Stimulated activated CD8-positive, alpha-beta memory T cell treated with anti-CD3 and anti-CD28 coated beads, Interleukin-7, amount 100 ng/mL, for 48 hours (primary cell): ENCODE results near the gene CAMTA1.

Experiments
- DNase-seq, 2 donors: peaks; one replicate each; pipeline ENCODE4 v3.0.0-alpha.2; 2020; ENCODE audit warnings: low read depth in 1 of 2; ENCODE audit errors: extremely low read depth in 1 of 2

The CAMTA1 gene

GRCh38 chr1:7052701-7053100, 267.4 kb downstream of the CAMTA1 start:
- DNase-seq: no peak

- no peak for DNase-seq
Observed at GRCh38 chr1:7060745-7061144, 275.5 kb downstream of the CAMTA1 start.

GRCh38 chr1:7062346-7063061, 277.2 kb downstream of the CAMTA1 start:
- no peak for DNase-seq

- no peak for DNase-seq
Observed at GRCh38 chr1:7063981-7064380, 278.7 kb downstream of the CAMTA1 start.

GRCh38 chr1:7068552-7068951, 283.3 kb downstream of the CAMTA1 start:
- no peak for DNase-seq

GRCh38 chr1:7069931-7070330, 284.7 kb downstream of the CAMTA1 start:
- no peak for DNase-seq

DNA sequence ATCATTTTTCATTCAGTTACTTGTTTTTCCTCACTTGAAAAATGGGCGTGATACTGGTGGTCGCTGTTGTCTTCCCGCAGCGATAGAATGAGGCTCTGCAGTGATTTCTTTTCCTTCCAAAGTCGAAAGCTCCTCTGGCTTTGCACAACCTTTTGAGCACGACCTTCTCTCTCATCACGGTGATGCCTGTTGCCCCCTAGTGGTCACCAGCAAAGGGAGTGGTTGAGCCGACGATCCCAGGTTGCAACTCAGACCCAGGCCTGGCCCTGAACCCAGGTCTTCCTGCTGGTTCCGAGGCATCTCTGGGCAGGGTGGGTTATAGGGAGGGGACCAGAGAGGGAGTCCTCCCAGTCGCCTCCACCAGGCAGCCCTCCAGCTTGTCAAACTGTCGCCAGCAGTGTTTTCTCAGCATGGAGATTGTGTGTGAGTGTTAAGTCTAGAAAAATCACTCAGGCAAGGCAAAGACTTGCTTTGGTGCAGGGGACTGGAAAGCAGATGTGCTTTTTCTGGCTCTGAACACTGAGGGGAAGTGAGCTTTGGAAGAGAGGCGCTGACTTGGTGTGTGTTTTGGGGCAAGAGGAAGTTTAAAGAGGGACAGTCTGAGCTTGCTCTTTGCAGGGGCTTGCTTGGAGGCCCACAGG, 285.3 kb downstream of the CAMTA1 start:
- DNase-seq: peak in 1 of 2 donors; percentile 39

GRCh38 chr1:7076117-7076516, 290.9 kb downstream of the CAMTA1 start:
- no peak for DNase-seq

DNA sequence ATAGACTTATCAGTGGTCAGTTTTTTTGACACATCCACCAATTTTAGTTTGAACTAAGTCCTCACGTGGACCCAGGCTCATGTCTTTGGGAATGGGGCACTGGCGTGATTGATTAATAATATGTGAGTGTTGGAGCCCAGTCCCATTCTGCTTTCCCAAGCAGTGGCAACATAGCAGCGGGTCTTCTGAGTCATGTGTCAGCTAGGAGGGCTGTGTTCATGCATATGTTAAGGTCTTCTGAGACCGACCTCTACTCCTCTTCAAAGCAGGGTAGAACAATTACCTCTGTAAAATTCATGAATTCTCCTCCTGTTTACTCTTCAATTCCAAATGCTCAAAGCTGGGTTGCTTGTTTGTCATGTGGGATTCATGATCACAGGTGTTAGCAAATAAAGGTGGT, 291.3 kb downstream of the CAMTA1 start:
- no peak for DNase-seq

GRCh38 chr1:7077136-7077535, 291.9 kb downstream of the CAMTA1 start:
- no peak for DNase-seq

DNA sequence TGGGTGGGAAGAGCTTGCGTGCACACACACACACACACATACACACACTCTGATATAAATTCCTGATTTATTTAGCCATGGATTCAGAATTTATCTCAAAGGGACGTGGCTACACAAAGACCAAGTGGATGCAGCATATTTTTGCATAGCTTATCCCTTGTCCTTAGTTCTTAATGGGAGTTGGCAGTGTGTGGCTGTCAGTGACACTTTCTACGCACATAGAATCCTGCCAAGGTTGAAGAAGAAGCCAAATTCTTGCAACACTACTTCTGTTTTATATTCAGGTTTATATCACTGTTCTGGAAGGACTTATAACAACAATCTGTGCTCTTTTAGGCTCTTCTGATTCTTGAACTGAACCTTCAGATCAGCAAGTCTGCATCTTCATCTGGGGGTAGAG, 292.7 kb downstream of the CAMTA1 start:
- DNase-seq: no peak

- DNase-seq: no peak
Observed at GRCh38 chr1:7079637-7080036, 294.4 kb downstream of the CAMTA1 start.

- no peak for DNase-seq
Observed at GRCh38 chr1:7084232-7084894, 299.1 kb downstream of the CAMTA1 start.

DNA sequence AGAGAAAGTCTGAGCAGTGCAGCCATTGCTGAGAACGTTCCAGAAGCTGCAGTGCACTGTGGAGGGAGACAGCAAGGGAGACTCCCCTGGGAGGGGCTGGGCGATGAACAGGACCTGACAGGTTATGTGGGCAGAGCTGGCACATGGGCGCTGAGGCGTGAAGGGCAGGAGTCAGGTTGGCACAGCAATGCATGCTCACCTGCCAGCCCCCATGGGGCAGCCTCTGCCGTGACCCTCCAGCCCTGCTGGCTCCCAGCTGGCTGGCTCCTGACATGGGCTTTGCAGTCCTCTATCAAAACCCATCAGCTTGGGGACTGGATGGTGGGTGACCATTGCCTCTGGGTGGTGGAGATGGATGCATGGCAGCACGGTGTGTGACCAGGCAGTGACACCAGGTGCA, 300.3 kb downstream of the CAMTA1 start:
- no peak for DNase-seq

DNA sequence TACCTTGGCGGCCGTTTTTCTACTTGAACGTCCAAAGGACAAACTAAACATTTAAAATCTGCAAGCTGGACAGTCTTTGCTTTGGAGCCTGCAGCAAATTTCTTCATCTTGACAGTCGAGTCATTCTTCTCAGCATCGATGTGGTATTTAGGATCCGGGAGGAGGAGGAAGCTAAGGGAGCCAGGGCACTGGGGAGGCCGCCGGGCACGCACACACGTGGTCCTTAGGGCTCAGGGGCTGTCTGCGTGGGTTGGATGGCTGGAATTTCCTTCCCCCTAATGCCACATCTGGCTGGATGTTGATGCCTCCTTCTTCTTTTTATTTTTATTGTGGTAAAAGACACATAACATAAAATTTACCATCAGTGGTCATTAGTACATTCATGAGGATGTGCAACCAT, 300.9 kb downstream of the CAMTA1 start:
- DNase-seq: no peak

DNA sequence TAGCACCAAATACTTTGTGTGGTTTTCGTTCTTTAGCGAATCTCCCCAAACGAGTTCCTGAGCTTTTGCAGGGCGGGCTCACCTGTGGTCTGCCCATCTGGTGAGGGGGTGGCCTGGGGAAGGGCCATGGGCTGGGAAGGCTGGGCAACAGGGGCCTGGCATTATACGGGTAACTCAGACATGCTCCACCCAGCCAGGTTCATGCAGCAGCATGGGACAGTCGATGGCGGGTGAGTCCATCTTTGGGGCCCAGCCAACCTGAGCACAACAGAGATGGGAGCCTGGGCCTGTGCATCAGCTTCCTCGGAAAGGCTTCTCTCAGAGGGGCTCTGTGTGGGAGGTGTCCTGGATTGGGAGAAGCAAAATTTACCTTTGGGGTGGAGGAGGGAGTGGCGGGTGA, 302.6 kb downstream of the CAMTA1 start:
- no peak for DNase-seq

DNA sequence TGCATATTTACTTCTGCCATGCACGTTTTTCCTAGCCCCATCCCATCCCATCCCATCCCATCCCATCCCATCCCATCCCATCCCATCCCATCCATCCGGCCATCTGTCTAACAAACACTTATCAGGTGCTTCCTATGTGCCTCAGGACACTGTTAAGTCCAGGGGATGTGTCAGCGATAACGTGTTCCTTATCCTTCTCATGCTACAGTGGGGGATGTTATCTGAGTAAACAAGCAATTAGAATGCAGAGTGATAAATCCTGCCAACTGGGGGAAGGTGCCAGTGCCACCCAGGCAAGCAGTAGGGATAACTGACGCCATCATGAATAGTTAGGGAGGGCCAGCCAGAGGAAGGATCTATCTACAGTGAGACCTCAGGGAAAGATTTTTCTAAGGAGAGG, 304.2 kb downstream of the CAMTA1 start:
- no peak for DNase-seq

DNA sequence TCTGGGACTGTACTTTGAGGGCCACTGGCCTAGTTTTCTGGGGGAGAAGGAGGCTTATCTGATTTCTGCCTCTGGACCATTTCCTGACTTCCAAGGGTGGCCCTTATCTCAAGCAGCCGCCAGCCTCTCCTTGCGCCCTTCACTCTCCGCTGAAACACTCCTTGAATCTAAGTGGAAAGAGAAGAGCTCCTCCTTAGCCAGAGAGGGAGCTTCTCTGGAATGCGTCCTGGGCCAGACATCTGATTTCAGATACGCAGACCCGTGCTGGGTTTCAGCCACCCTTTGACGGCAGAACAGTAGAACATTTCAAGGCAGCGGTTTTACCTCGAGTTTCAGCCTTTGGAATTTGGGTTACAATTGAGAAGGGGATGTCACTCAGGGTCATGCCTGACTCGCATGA, 308.0 kb downstream of the CAMTA1 start:
- no peak for DNase-seq

- no peak for DNase-seq
Observed at GRCh38 chr1:7094086-7094485, 308.8 kb downstream of the CAMTA1 start.

DNA sequence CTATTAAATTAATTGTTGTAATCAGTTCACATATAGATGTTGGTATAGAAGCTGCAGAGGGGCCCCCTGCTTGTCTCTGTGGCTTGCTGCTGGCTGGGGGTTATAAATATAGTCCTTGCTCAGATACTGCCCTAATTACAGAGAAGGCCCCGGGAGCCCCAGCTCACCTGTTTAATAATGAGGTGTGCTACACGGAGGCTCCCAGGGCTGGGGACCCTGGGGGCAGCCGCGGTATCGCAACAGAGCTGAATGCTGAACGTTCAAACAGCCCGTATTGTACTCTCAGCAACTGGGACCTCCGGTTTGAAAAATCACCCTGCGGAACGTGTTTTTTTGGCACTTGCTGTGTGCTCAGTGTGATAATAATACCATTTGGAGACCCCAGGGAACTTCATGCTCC, 309.3 kb downstream of the CAMTA1 start:
- DNase-seq: no peak

DNA sequence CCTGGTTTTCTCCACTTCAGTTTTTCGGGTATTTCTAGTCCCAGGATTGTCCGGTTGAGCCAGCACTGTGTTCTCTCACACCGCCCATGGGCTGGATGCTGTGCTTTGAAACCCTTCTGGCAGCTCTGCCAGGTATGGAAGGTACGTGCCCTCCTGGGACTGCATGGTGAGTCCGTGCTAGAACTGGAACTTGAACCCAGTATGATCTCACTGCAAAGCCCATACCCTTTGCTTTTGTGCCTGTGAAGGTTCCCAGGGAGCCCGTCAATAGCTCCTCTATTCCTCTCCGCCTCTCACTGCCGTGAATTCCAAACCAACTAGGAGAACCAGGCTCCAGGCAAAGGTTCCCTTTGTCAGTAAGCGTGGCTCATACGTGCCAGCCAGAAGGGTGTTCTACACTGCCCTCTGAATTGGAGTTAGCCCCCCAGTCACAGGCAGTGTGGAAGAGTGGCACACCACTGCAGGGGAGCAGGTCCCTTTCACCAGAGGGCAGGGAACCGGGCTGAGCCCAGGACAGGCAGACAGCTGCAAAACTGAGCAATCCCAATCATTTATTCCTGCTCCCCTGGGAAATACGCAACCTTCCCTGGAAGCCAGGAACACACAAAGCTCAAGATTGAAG, 310.2 kb downstream of the CAMTA1 start:
- no peak for DNase-seq
